Smooth muscle cell of the brain vasculature (primary cell): ENCODE measurements around the gene CDC123.
"Not testable (repeated sequence)": the region's sequence is repeated elsewhere in the genome, so short reads cannot be mapped to it uniquely, and the experiment has no call there.

Experiments used
- DNase-seq: peaks from one replicate; pipeline ENCODE4 v3.0.0-alpha.2; 2012; ENCODE audit warnings: low read depth, low spot score

The CDC123 gene

DNA sequence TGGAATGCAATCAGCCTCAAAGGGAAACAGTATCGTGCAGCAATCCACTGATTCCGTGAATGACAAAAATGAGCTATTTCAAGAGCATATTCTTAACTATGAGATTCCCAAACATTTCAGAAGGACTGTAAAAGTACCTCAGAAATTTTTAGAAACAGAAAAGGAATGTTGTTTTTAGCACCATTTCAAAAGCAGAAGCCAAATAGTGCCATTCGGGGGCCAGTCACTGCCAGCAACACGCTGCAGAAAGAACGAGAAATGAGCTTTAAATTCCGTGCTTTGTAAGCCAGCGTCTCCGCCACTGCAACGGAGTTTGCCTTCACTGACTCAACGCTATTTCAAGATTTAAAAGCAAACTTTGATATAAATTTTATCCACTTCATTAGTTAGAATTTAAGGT is 6.6 kb upstream of the CDC123 start:
- DNase-seq, result no peak

DNA sequence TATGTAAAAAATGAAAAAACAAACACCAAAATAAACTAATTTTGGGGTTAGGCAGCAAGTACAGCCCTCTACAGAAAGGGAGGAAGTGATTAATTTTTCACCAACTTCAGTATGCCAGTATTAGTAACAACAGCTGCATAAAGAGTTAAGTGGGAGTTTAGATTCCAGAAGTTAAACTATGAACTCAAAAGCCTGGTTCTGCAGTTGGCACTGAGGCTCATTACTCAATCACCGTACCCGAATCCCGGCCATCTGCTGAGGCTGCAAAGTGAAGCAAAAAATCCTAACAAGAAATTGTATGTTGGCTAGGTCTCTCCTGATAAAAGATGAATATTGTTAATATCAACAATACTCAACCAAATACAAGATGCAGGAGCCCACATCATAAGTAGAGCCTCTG is 4.3 kb upstream of the CDC123 start:
- no peak for DNase-seq

DNA sequence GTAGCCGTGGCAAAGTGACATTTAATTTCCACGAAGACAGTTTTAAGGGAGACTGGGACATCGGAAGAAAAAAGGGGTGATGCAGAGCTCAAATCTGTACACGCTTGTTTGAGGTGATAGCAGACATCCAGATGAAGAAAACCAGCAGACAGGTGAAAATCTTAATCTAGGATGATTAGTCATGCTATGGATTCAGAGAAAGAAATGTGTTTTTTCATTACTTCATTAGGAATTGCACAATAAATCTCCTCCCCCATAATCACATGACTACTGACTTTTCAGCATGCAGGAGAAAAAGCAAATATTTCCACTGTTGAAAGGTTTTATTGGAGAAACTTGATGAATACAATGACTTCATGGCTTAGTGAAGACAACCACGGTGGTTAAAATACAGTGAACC is 2.8 kb upstream of the CDC123 start:
- DNase-seq, result no peak

DNA sequence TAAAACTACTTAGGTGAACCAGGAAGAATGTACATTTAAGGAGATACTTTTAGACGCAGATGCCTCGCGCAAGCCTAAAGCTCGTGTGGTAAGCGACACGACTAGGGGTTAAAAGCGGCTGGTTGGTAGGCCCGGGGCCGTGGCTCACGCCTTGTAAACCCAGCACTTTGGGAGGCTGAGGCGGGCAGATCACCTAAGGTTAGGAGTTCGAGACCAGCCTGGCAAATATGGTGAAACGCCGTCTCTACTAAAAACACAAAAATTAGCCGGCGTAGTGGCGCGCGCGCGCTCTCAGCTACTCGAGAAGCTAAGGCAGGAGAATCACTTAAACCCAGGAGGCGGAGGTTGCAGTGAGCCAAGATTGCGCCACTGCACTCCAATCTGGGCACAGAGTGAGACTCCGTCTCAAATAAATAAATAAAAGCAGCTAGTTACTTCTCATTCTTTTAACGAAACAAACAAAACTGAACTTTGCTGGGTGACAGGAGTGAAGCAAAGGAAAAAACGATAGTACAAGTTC is 1.2 kb upstream of the CDC123 start:
- DNase-seq, result no peak

DNA sequence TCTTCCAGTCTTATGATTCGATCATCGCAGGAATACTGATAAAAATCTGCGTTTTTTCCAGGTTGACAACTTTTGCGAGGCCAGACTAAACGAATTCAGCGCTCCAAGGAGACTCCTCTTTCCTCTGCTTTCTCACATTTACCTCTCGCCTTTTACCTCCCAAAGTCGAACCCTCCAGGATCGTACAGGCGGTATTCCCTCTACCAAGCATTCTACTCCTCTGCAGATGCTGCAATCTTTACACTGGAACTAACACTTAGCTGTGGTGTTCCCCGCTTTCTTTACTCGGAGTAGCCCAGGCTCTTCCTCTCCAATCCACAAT is 746 bp upstream of the CDC123 start:
- no peak for DNase-seq

DNA sequence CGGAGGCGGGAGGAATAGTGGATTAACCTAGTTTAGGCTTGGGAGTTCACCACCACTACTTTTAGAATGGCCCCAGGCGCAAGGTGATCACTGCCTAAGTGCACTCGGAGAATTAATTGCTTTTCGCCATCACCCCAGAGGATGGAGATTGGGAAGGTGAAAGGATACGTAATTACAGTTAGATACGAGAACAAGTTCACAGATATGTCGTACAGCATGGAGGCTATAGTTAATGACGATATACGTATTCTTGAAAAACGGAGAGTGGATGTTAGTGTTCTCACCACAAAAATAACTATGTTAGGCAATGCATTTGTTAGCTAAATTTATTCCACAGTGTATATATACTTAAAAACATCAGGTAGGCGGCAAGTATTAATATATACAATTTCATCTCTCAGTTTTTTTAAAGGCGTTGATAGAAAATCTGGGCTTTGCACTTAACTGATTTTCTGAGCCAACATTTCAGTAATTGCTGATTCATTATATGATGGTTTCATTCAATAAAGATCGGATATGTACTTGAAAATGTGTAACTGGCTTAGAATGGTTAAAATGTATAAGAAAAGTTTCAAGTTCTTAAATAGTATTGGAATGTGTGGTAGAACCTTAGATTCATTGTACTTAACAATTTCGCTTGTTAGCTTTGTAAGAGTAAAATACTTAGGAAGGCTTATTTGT is 683 bp downstream of the CDC123 start:
- DNase-seq, result no peak

DNA sequence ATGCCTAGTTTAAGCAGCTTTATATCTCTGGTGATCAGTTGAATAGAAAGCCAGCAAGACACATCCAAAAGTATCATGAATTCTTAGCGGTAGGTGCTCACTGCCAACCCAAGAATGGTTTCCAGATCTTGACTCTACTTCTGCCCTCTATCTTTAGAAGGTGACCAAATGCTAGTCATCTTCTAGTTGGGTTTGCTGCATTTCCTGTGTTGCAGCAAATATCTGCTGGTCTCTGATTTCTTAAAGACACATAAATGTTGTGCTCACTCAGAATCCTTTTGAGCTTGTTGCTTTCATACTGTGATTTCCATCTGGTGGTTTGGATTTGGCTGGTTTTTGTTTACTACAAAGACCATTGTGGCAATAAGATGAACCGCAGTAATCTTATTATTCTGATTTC is 2.2 kb downstream of the CDC123 start:
- no peak for DNase-seq

DNA sequence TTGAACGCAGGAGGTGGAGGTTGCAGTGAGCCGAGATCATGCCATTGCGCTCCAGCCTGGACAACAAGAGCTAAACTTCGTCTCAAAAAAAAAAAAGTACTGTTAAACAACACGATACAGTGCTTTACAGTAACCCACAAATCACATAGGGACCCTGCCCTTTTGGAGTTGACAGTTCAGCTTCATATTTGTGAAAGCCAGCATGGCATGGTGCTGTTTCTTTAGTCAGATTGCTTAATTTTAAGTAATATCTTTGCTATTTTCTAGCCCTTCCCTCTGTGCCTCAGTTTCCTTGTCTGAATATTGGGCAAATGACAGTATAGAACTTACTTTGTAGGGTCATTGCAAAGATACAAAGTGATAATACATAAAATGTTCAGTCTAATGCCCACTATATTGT is 4.9 kb downstream of the CDC123 start:
- no peak for DNase-seq

DNA sequence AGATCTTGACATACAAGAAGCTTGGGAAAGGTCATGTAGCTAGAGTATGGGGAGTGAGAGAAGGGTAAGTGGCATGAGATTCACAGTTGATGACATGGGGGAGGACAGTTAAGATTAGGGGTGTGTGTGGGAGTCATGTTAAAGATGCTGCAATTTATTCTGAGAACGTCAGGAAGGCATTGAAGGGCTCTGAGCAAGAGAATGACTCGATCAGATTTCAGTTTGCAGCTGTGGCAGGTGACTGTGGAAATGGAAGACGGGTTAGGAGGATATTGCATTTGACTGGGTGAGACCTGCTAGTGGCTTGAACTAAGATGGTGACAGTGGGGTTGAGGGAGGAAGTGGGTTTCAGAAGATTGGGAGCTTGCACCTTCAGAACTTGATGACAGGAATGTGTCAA is 5.6 kb downstream of the CDC123 start:
- DNase-seq, result no peak

DNA sequence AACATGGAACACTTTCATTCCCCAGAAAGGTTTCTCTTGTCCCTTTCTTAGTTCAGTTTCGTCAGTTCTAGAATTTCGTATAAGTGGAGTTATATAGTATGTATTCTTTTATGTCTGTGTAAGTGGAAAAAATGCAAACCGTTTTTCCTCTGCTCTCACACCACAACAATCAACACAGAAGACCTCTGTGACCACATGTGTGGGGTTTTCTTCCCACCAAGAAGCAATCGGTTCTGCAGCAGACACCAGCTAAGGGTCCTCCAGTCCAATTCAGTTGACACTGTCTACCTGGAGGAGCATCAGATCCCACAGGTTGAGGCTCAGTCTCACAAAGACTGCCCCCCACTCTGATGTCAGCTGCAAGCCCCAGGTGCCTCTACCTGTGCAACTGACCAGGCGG is 6.2 kb downstream of the CDC123 start:
- no peak for DNase-seq

DNA sequence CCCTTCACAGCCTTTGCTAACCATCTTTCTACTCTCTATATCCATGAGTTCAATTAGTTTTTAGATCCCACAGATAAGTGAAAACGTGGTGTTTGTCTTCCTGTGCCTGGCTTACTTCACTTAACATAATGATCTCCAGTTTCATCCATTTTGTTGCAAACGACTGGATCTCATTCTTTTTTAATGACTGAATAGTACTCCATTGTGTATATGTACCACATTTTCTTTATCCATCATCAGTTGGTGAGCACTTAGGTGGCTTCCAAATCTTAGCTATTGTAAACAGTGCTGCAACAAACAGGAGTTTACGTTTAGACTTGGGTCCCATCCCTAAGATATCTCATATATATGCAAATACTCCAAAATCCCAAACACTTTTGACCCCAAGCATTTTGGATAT is 9.1 kb downstream of the CDC123 start:
- DNase-seq, result no peak

DNA sequence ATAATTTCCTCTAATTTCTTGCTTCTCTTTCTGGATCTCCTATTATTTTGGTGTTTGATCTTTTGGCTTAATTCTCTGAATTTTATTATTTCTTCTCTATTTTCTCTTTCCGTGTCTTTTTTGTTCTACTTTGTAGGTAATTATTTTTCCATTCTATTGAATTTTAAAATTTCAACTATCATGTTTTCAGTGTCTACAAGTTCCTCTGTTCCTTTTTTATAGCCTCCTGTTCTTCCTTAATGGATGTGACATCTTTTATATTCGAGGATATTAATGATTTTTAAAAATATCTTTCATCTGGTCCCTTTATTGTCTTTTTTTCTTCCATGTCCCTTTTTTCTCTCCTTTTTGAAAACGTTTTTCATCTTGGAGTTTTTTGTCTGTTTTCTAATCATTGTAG is 11.1 kb downstream of the CDC123 start:
- DNase-seq, result no peak

DNA sequence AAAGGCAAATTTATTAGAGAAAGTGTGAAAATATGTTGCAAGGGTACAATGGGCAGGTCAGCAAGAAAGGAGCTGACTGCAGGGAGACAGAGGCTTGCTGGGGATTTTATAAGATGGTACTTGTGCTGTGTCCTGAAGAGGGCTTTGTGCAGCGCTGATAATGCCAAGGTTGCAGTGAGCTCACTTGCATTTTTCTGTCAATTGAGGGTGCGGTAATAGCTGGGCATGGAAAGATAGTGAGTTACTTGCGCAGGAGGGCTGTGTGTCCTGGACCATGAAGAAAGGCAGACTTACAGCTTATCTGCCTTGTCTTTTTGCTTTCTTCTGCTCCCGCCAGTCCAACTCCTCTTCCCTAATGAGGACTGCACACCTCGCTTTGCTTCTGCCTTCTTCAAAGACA is 12.5 kb downstream of the CDC123 start:
- DNase-seq, result no peak

DNA sequence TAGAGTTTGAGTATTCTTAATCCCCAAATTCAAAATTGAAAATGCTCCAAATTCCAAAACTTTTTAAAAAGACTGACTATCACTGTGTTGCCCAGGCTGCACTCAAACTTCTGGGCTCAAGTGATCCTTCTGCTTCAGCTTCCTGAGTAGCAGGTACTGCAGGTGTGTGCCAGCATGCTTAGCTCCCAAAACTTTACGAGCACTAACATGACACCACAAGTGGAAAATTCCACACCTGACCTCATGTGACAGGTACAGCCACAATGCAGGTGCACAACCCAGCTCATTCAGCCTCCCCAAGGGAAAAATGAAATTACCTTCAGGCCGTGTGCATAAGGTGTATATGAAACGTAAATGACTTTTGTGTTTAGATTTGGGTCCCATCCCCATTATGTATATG is 16.5 kb downstream of the CDC123 start:
- DNase-seq, result no peak

DNA sequence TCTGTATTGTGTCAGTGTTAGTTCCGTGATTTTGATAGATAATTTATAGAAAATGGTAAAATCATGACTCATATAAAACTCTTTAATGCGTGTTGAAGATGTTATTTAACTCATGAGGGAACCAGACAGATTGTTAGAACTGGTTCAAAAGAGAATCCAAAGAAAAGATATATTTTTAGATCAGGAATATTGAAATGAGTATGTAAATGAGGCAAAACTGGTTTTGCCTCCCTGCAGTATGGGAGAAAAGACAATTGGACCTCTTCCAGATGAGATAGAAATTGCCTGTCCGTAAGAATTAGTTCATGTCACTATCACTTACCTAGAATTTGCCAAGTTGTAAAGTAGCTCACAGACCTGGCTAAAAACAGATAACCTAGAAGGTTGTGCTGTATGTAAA is 17.6 kb downstream of the CDC123 start:
- DNase-seq, result no peak

DNA sequence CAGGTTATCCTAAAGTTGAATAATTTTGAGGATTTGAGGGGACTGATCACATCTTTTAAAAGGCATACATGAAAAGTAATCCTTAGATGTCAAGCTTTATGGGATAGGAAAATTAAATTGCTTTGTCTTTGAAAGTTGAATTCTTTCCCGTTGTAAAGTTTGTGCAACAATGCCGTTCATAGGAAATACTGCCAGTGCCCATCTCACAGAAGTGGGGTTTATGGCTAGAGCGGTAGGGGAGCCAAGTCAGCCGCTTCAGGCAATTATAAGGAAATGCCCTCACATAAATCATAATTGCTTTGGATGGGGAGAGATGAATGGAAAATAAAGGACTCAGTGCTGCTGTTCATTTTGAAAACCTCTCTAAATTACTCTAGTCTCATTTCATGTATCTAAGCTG is 18.1 kb downstream of the CDC123 start:
- DNase-seq, result no peak

DNA sequence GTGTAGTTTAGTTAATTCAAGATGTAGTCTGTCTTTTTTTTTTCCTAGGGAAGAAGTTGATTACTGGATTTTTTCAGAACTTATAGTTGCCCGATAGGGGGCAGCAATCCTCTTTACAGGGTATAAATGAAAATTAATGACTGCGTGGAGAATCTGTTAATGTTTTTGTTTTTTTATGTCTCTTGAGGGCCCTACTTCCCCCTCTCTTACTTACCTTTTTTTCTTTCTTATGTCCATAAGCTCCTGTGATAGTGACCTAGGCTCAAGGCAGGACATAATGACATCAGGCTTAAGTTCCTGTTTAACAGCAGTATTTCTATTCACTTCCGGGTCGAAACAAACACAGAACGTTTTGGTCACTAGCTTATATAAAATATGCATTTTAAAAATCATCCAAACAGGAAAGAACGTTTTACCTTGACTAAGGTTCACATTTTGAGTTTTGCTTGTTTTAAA is 18.8 kb downstream of the CDC123 start:
- DNase-seq, result no peak

DNA sequence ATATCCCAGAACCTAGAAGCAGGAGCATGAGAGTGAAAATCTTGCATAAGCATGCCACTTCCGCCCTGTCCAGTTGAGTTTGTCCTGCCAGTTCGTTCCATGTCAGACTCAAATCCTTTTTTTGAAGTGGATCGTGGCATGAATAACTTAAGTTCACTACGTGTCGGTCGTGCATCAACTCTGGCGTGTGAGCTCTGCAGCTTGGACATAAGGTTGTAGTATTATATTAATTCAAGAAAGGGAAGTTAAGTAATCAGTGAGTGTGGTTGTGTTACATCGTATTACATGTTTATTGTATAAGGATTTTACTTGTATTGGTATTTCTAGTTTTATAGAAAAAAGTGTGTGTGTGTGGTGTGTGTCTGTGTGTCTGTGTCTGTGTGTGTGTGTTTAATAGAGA is 23.0 kb downstream of the CDC123 start:
- DNase-seq, result no peak

DNA sequence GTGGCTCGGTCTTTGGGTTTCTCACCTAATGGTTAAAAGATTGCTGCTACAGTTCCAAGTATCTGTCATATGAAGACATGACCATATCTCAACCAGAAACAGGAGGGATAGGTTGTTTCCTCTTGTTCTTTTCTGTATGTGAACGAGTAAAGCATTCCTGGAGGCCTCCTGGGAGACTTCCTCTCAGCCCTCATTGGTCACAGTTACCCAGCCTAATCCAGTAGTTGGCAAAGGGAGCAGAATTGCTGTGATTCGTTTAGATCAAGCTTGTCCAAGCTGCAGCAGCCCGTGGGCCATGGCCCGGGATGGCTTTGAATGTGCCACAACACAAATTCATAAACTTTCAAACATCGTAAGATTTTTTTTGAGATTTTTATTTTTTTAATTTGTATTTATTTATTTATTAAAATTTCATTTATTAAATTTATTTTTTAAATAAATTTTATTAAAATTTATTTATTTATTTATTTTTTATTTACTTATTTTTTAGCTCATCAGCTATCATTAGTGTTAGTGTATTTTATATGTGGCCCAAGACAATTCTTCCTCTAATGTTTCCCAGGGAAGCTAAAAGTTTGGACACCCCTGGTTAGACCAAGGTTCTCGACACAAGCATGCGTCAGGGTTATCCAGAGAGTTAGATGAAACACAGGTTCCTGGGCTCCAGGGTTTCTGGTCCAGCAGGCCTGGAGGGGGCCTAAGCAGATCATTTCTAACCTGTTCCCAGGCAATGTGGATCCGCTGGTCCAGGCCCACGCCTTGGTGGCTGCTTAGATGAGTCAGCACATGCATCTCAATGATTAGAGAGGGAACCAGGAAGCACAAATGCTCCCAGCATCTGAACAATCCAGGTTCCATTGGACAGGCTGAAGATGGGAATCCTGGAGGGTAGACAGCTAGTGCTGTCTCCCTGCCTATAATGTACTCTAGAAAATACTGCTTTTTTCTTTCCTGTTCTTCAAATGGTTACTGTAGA is 25.6 kb downstream of the CDC123 start:
- no peak for DNase-seq

DNA sequence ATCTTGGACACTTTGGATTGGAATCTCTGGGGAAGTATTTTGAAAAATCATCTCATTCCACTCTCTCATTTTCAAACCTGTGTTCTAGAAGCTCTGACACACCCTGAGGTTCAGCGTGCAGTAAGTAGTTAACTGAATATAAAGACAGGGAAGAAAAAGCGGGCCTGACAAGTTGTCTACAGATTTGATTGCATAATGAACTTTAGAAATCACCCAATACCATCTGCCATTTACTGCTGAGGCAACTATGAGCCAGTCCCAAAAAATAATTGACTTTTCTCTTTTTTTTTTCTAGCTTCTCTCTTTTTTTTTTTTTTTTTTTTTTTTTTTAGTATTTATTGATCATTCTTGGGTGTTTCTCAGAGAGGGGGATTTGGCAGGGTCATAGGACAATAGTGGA is 29.5 kb downstream of the CDC123 start:
- DNase-seq, result no peak

DNA sequence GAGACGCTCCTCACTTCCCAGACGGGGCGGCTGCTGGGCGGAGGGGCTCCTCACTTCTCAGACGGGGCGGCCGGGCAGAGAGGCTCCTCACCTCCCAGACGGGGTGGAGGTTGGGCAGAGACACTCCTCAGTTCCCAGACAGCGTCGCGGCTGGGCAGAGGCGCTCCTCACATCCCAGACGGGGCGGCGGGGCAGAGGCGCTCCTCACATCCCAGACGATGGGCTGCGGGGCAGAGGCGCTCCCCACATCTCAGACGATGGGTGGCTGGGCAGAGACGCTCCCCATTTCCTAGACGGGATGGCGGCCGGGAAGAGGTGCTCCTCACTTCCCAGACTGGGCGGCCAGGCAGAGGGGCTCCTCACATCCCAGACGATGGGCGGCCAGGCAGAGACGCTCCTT is 30.4 kb downstream of the CDC123 start:
- not testable (repeated sequence) for DNase-seq

DNA sequence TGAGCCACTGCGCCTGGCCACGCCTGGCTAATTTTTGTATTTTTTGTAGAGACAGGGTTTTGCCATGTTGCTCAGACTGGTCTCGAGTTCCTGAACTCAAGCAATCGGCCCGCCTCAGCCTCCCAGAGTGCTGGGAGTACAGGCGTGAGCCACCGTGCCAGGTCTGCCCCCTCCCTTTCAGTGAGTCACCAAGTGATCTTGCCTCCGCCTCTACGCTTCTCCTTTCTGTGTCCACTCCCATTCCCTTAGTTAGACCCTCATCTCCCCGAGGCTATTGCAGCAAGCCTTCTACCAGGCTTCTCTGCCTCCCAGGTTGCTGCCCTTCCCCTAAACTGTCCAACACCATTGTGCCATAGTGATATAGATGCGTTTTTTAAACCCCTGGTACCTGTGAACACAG is 32.9 kb downstream of the CDC123 start:
- DNase-seq, result no peak

DNA sequence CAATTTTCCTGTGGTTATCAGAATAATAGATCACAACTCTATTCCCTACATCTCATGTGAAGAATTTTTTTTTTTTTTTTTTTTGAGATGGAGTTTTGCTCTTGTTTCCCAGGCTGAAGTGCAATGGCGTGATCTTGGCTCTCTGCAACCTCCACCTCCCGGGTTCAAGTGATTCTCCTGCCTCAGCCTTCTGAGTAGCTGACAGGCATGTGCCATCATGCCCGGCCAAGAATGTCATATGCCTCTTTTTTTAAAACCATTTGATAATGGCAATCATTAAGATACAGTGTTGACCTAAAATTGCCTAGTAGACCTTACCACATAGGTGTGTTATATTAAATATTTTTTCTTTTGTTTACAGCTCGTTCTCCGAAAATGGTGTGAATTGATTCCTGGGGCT is 38.7 kb downstream of the CDC123 start:
- DNase-seq, result not testable (repeated sequence)
